ENCODE results near the gene CYP26B1. TPM values are rescaled to one million over a fixed set of nuclear protein-coding genes. Genes with fewer than 3 reads are reported as not detected.
A peak's percentile ranks its signal among the peaks of the same experiment; 100 is the strongest.

The CYP26B1 gene
- total RNA-seq, 2 donors from 2014 or later = 1.0 to 1.9 TPM

- Histone ChIP-seq H3K27me3 (no peaks in the 10 kb centered on the region), H3K27ac (no peak overlapping the region), H3K4me3 (no peak overlapping the region), H3K9ac (ENCODE audit: low read depth in 2 of 2, low read length in 2 of 2) (no peak overlapping the region), H3K36me3 (no peaks in the 10 kb centered on the region), H3K4me1 (no peaks in the 10 kb centered on the region), H3K9me3 (no peaks in the 10 kb centered on the region)
- intact Hi-C loops (cut with DNase I) = no loop called here
- DNase-seq = no peak
- no peak for TF ChIP-seq CTCF (IDR thresholded peaks at IDR 0.05)
These were observed 13.8 kb downstream of the CYP26B1 start for GRCh38 chr2:72133721-72134407.

- DNase-seq = no peak
- Histone ChIP-seq H3K27me3 (no peaks in the 10 kb centered on the region), H3K4me1 (no peaks in the 10 kb centered on the region), H3K36me3 (no peaks in the 10 kb centered on the region), H3K4me3 (no peak overlapping the region), H3K9me3 (no peaks in the 10 kb centered on the region), H3K27ac (no peak overlapping the region), H3K9ac (ENCODE audit: low read depth in 2 of 2, low read length in 2 of 2) (no peak overlapping the region)
- no peak for TF ChIP-seq CTCF (IDR thresholded peaks at IDR 0.05)
- intact Hi-C loops (cut with DNase I) = no loop called here
These were observed 14.5 kb downstream of the CYP26B1 start for GRCh38 chr2:72132981-72133720.

GRCh38 chr2:72131916-72132841 lies 15.5 kb downstream of the CYP26B1 start:
- Histone ChIP-seq H3K9ac (ENCODE audit: low read depth in 2 of 2, low read length in 2 of 2) (no peak overlapping the region), H3K9me3 (no peaks in the 10 kb centered on the region), H3K27me3 (no peaks in the 10 kb centered on the region), H3K4me1 (no peaks in the 10 kb centered on the region), H3K36me3 (no peaks in the 10 kb centered on the region), H3K27ac (no peak overlapping the region), H3K4me3 (no peak overlapping the region)
- TF ChIP-seq CTCF (IDR thresholded peaks at IDR 0.05) = no peak
- peak; percentile 12 for DNase-seq
- intact Hi-C loops (cut with DNase I) = no loop called here

- Histone ChIP-seq H3K36me3 (no peaks in the 10 kb centered on the region), H3K9ac (ENCODE audit: low read depth in 2 of 2, low read length in 2 of 2) (no peak overlapping the region), H3K27me3 (no peaks in the 10 kb centered on the region), H3K27ac (no peak overlapping the region), H3K4me1 (no peaks in the 10 kb centered on the region), H3K4me3 (no peak overlapping the region), H3K9me3 (no peaks in the 10 kb centered on the region)
- TF ChIP-seq CTCF (IDR thresholded peaks at IDR 0.05) = no peak
- intact Hi-C loops (cut with DNase I) = no loop called here
- peak; percentile 10 for DNase-seq
These were observed 16.2 kb downstream of the CYP26B1 start for GRCh38 chr2:72131371-72131891.
